IPS-NIHi7 (cell line): ENCODE data around the gene GTPBP6.
"Not testable (repeated sequence)": the region's sequence is repeated elsewhere in the genome, so short reads cannot be mapped to it uniquely, and the experiment has no call there.

Source experiments
- DNase-seq: peaks from one replicate; pipeline ENCODE4 v3.0.0; 2012; ENCODE audit warnings: mixed read lengths; ENCODE audit errors: extremely low spot score

The GTPBP6 gene

DNA sequence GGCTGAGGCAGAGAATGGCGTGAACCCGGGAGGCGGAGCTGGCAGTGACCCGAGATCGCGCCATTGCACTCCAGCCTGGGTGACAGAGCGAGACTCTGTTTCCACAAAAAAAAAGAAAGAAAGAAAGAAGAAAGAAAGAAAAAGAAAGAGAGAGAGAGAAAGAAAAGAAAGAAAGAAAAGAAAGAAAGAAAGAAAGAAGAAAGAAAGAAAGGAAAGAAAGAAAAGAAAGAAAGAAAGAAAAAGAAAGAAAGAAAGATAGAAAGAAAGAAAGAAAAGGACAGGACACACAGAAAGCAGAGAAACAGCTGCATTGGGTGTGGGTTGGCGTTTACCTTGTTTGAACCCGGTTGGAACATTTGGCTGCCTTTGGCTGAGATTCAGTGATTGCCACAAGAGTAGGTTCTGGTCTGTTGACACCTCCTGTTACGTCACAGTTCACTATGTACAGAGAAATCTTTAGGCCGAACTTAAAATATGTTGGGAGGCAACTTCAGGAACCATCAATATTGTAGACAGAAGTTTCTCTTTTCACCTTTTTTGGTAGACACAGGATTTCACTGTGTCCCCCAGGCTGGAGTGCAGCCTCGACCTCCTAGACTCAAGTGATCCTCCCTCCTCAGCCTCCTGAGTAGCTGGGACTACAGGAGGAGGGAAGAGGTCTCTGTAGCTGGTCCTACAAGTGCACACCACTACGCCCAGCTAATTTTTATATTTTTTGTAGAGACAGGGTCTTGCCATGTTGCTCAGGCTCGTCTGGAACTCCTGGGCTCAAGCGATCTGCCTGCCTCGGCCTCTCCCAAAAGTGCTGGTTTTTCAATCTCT, 53.8 kb downstream of the GTPBP6 start:
- DNase-seq, result no peak

DNA sequence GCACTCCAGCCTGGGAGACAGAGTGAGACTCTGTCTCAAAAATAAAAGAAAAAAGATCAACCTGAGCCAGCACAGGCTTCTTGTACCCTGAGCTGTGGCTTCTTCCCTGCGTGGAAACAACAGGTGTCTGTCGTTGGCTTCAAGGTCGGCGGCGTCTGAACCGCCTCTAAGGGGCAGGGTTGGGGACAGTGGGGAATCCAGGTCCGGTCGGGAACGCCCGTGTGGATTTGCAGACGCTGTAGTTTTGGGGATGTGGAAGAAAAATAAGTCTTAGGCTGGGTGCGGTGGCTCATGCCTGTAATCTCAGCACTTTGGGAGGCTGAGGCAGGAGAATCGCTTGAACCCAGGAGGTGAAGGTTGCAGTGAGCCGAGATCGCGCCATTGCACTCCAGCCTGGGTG, 54.6 kb downstream of the GTPBP6 start:
- DNase-seq, result not testable (repeated sequence)

DNA sequence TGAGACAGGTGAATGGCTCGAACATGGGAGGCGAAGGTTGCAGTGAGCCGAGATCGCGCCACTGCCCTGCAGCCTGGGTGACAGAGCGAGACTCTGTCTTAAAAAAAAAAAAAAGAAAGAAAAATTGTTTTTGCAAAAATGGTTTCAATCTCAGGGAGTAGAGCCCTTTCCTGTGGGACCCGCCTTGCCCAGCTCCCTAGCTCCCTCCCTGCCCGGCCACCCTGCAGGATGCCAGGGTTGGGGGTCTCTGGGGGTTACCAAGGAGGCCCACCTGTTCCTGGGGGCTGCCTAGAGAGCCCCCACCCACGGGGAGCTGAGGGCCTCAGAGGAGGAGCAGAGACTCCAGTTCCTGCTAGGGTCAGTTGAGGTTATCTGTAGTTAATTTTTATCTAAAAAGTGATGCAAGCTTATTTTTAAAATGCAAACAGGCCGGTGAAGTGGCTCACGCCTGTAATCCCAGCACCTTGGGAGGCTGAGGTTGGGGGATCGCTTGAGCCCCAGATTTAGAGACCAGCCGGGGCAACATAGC, 56.2 kb downstream of the GTPBP6 start:
- no peak for DNase-seq

DNA sequence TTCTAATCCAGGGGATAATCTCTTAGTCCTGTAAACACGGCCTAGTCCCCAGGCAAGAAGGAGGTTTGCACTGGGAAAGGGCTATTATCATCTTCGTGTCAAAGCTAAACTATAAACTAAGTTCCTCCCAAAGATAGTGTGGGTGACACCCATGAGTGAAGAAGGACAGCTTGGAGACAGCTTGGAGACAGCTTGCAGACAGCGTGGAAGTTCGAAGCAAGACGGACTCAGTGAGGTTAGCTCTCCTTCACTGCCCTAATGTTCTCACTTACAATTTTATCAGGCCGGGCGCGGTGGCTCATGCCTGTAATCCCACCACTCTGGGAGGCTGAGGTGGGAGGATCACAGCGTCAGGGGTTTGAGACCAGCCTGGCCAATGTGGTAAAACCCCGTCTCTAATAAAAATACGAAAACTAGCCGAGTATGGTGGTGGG, 56.7 kb downstream of the GTPBP6 start:
- peak; percentile 8 for DNase-seq

DNA sequence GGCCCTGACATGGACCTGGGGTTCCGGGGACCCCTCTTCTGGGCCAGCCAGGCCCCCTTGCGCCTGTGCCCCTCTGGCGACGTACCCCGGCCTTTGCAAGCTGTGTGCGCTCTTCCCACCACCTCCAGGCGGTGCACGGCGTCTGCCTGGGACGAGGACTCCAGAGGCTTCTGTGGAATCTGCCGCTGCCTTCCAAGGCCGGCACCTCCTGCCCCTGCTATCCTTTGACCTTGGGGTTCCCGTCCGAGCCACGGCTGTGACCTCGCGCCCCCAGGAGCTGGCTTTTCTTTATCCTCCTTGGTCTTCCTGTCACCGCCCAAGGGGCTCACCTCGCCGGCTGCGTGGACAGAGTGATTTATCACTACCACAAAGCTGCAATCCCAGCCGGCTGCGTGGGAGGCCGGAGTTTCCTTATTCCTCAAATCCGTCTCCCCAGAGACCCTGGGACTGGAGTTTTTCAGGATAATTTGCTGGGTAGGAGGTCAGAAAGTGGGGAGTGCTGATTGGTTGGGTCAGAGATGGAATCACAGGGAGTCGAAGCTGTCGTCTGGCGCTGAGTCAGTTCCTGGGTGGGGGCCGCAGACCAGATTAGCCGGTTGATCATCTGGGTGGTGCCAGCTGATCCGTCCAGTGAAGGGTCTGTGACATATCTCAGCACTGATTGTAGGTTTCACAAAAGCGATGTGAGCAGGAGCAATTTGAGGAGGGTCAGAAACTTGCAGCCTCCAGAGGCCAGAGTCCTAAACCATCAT, 57.3 kb downstream of the GTPBP6 start:
- DNase-seq, result peak; percentile 24

DNA sequence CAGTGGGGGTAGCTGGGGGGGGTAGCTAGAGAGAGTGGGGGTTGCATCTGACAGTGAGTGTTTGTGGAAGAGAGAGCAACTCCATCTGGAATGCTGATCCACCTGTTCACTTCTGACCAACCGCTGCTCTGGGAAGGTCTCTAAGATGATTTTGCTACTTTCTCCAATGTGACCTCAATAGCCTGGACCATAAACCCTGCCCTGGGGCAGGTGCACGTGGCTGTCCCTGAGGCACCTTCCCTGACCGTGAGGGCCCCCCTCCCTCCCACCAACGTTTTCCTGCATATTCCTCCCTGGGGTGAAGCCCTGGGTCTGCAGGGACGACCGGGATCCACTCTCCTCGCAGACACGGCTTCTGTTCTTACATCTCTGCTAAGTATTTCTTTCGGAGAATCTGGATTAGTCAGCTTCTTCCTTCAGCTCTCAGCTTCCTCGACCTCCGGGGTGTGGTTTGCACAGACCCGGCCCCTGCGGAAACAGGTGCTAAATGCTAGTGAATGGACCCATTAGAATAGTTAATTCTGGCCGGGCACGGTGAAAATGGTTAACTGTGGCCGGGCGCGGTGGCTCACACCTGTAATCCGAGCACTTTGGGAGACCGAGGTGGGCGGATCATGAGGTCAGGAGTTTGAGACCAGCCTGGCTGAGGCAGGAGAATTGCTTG, 58.8 kb downstream of the GTPBP6 start:
- peak; percentile 57 for DNase-seq

DNA sequence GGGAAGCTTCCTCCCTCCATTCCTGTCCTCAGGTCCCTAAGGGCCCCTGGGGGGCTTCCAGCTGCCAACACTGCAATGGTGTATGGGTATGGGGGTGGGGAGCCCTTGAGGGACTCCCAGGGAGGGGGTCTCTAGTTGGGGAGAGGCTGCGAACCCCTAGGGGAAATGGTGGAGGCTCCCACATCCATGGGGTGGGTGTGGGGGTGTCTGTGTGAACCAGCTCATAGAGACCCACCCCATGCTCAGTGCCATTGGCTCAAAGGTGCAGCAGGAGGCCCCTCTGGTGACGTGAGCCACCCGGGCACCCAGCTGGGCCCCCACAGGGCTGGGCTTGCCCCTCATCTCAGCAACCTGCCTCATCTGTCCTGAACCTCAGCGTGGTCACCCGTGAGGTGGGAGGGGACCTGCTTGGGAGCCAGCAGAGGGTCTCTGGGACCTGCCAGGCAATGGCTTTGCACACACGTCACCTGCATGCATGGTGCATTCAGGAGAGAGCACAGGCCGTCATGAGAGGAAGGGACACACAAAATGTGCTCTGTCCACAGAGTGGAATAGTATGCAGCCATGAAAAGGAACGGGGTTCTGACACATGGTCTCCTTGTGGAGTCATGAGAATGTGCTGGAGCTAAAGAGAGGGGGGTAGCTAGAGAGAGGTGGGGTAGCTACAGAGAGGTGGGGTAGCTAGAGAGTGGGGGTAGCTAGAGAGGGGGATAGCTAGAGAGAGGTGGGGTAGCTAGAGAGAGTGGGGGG, 60.1 kb downstream of the GTPBP6 start:
- DNase-seq, result no peak

DNA sequence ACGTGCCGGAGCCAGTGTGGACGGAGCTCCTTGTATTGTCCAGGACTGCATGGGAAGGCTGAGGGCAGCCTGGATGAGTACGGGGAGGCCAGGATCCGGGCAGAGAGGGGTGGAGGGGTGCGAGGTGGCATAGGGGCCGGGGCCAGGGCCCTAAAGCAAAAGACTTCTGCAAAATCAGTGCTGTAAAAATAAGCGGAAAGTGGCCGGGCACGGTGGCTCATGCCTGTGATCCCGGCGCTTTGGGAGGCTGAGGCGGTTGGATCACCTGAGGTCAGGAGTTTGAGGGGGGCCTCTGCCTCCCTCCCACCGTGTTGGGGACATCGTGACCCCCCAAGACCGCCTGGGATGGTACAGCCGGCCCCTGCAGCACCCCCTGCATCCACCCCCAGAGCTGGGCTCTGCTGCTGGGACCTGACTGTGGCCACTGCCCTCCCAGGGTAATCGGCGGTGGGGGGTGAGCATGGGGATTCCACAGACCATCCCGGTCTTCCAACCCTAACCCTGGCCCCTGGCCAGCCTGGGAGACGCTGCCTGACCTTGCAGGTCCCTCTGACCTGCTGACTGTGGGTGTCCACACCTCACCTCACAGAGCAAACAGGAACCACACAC, 60.8 kb downstream of the GTPBP6 start:
- DNase-seq, result no peak

DNA sequence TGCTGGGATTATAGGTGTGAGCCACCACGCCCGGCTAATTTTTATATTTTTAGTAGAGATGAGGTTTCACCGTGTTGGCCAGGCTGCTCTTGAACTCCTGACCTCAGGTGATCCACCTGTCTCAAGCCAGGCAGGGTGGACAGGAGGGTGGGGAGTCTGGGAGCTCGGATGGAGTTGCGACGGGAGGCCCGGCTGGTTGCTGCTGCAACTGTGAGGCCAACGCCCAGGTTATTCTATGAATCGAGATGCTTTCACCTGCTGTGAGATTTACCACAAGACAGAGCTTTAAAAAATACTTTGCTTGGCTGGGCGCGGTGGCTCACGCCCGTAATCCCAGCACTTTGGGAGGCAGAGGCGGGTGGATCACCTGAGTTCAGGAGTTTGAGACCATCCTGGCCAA, 61.5 kb downstream of the GTPBP6 start:
- not testable (repeated sequence) for DNase-seq

DNA sequence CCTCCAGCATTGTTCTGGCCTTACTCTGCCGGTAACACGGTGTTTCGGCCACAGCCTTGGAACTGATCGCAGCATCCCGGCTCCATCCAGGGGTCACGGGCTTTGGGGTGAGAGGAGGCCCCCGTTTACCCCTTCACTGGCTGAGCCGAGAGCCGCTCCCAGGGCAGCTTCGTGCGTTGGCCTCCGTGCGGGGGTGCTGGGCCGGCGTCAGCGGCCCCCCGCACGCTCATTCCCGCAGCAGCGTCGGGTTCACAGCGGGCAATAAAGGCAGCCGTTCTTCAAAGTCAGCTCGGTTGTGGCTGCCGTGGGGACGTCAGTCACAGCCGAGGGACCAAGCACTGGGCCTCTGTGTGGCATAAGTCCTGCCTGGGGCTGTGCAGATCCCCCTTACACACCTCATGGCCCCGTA, 62.7 kb downstream of the GTPBP6 start:
- DNase-seq, result no peak
